Right lobe of liver (tissue), 6 donors: ENCODE results near the gene ELMO1. TPM values are rescaled to one million over a fixed set of nuclear protein-coding genes. Genes with fewer than 3 reads are reported as not detected.

Source experiments
- ATAC-seq, 4 donors: fragments of 200-7000 bp; cut with Tn5 transposase; one replicate each; pipeline ENCODE4 v1.9.1; 2020; ENCODE audit warnings: mild to moderate bottlenecking in 4 of 4, moderate library complexity in 4 of 4
- DNase-seq, 3 donors: peaks; one replicate each; pipeline ENCODE4 v3.0.0-alpha.2; 2020
- H3K27ac ChIP-seq, 3 donors: fragments of 200-600 bp; one replicate each; pipeline ENCODE4 v1.8.0; 2022
- H3K27me3 ChIP-seq, 2 donors: fragments of 200-600 bp; one replicate each; pipeline ENCODE4 v1.8.0; 2022
- H3K36me3 ChIP-seq, 4 donors: fragments of 200-600 bp; sonication (generic) in 1 of 4; one replicate each; pipeline versions ENCODE4 v1.5.1 to v1.8.0; 2017 to 2022; ENCODE audit warnings: control low read depth in 1 of 4
- H3K4me1 ChIP-seq, 4 donors: fragments of 200-600 bp; sonication (generic) in 1 of 4; one replicate each; pipeline versions ENCODE4 v1.5.1 to v1.8.0; 2017 to 2022; ENCODE audit warnings: control low read depth in 1 of 4
- H3K4me3 ChIP-seq, 3 donors: fragments of 200-600 bp; one replicate each; pipeline ENCODE4 v1.8.0; 2022
- H3K9me3 ChIP-seq, 4 donors: fragments of 200-600 bp; sonication (generic) in 1 of 4; one replicate each; pipeline versions ENCODE4 v1.5.1 to v1.8.0; 2017 to 2022; ENCODE audit warnings: control low read depth in 1 of 4
- CTCF ChIP-seq, 4 donors: fragments of 200-600 bp in 3 of 4; fragments of 450-650 bp in 1 of 4; IDR thresholded peaks; one replicate each; pipeline versions ENCODE4 v1.5.1 to v1.8.0; 2016 to 2022; ENCODE audit warnings: antibody characterized with exemption in 4 of 4, mild to moderate bottlenecking in 2 of 4
- POLR2A ChIP-seq: fragments of 450-650 bp; IDR thresholded peaks from one replicate; pipeline ENCODE4 v1.6.1; 2017; ENCODE audit warnings: antibody characterized with exemption, mild to moderate bottlenecking
- WGBS: methylation state at CpG from one replicate; pipeline ENCODE4 v1.1.6; 2018; ENCODE audit warnings: low coverage, low lambda C conversion rate; ENCODE audit not compliant: insufficient coverage; ENCODE audit errors: missing lambda C conversion rate; 5-methylcytosine and 5-hydroxymethylcytosine counted together
- intact Hi-C, 2 donors: fragments of 100-400 bp; cut with DNase I; formaldehyde crosslinking; loops; one replicate each; pipeline versions ENCODE4 v1.11.2 to v1.14.1; 2022
- total RNA-seq, 6 experiments: library from RNA; depleted of rRNA in 2 of 6; stranded (reverse); fragments of >200 nt in 2 of 6; fragmentation: NEBNext Ultra II Directional in 3 of 6; extraction: Animal tissue kit (Norgen Biotek cat#: 25700) in 3 of 6; gene quantifications; one replicate each; pipeline versions ENCODE4 v1.1.0 to v1.2.4, GENCODE V29; 2016 to 2023
- donor health status: DM: no; HTN: yes; CAD: no.
- donor health status: DM: no; HTN: no; CAD: no.
- donor health status: DM: no; HTN: no; CAD: no.
- donor health status: DM: no; HTN: yes; CAD: no.
- donor health status: DM: no; HTN: yes; CAD: no.

Gene ELMO1
- total RNA-seq, 6 experiments from 2014 or later: 18.4 to 55.4 (median 25.1) TPM

GRCh38 chr7:36871863-36872262 is 576.8 kb downstream of the ELMO1 start:
- intact Hi-C loops: no loop called here
- ATAC-seq (no peak), DNase-seq (no peak)
- H3K36me3 ChIP-seq: peaks cover 0 to 17% (median 6%) of the 10 kb centered on the region in 4 donors
- no peak overlapping the region for H3K4me3 ChIP-seq
- no peaks in the 10 kb centered on the region for H3K9me3 ChIP-seq
- H3K27ac ChIP-seq: no peak overlapping the region
- TF ChIP-seq CTCF (IDR thresholded peaks at IDR 0.05): no peak
- TF ChIP-seq POLR2A: no peak
- H3K27me3 ChIP-seq: no peaks in the 10 kb centered on the region
- no peaks in the 10 kb centered on the region for H3K4me1 ChIP-seq

GRCh38 chr7:36871355-36871738 is 577.3 kb downstream of the ELMO1 start:
- Histone ChIP-seq H3K27me3 (no peaks in the 10 kb centered on the region), H3K4me1 (no peaks in the 10 kb centered on the region), H3K27ac (no peak overlapping the region), H3K4me3 (no peak overlapping the region), H3K36me3 (peaks cover 0 to 12% (median 5%) of the 10 kb centered on the region in 4 donors), H3K9me3 (no peaks in the 10 kb centered on the region)
- 93% methylated on average over 1 of the region's 1 CpG for WGBS
- ATAC-seq: no peak
- DNase-seq: no peak
- TF ChIP-seq POLR2A (no peak), CTCF (IDR thresholded peaks at IDR 0.05) (no peak)
- intact Hi-C loops: no loop called here

- Histone ChIP-seq H3K27me3 (no peaks in the 10 kb centered on the region), H3K4me3 (no peak overlapping the region), H3K27ac (no peak overlapping the region), H3K9me3 (no peaks in the 10 kb centered on the region), H3K36me3 (peaks cover 0 to 12% (median 5%) of the 10 kb centered on the region in 4 donors), H3K4me1 (no peaks in the 10 kb centered on the region)
- DNase-seq (no peak), ATAC-seq (no peak)
- no peak for TF ChIP-seq POLR2A
- TF ChIP-seq CTCF (IDR thresholded peaks at IDR 0.05): no peak
- 92% methylated on average over 1 of the region's 1 CpG for WGBS
- intact Hi-C loops: no loop called here
Observed at GRCh38 chr7:36870625-36871354, 577.9 kb downstream of the ELMO1 start.

GRCh38 chr7:36868727-36869411 is 579.8 kb downstream of the ELMO1 start:
- 88% methylated on average over 5 of the region's 7 CpGs for WGBS

More at GRCh38 chr7:36868727-36869411, 579.8 kb downstream of the ELMO1 start:
- Histone ChIP-seq H3K4me1 (no peaks in the 10 kb centered on the region), H3K4me3 (no peak overlapping the region), H3K36me3 (peaks cover 0 to 12% (median 5%) of the 10 kb centered on the region in 4 donors), H3K9me3 (no peaks in the 10 kb centered on the region), H3K27ac (no peak overlapping the region), H3K27me3 (no peaks in the 10 kb centered on the region)
- TF ChIP-seq POLR2A (no peak), CTCF (IDR thresholded peaks at IDR 0.05) (no peak)
- DNase-seq (no peak), ATAC-seq (no peak)
- intact Hi-C loops: no loop called here
